Common myeloid progenitor, CD34-positive (primary cell): ENCODE measurements around the gene OR4D5.

Experiments
- CTCF ChIA-PET: fragments of 350-600 bp; sonication (Branson Sonifier 250); formaldehyde crosslinking; loops from one replicate; lab custom pipeline; 2021; ENCODE audit warnings: antibody characterized with exemption; lab: Charles Lee
- POLR2A ChIA-PET: fragments of 350-600 bp; sonication (Branson Sonifier 250); formaldehyde crosslinking; loops from one replicate; lab custom pipeline; 2021; ENCODE audit warnings: antibody characterized with exemption; lab: Charles Lee
- DNase-seq, 3 donors: peaks; one replicate each; pipeline versions ENCODE4 v3.0.0 to v3.0.0-alpha.2; 2013
- H3K27ac ChIP-seq, 2 experiments: 1 replicate in 1 of 2; 2 replicates in 1 of 2; pipeline ENCODE4 v1.7.0; 2013; ENCODE audit warnings: inconsistent platforms in 2 of 2, low read length in 2 of 2, mild to moderate bottlenecking in 2 of 2, low read depth in 1 of 2, moderate library complexity in 1 of 2; ENCODE audit not compliant: severe bottlenecking in 2 of 2, insufficient read depth in 1 of 2, poor library complexity in 1 of 2
- H3K27me3 ChIP-seq, 5 experiments: replicated peaks in 2 of 5; 1 replicate in 3 of 5; 2 replicates in 2 of 5; pipeline versions ENCODE4 v1.6.1 to v1.7.0; 2013; ENCODE audit warnings: low read length in 4 of 5, mild to moderate bottlenecking in 2 of 5, moderate library complexity in 2 of 5, inconsistent platforms in 1 of 5; ENCODE audit not compliant: insufficient read depth in 5 of 5, control insufficient read depth in 4 of 5
- H3K36me3 ChIP-seq, 4 experiments: 1 replicate in 2 of 4; 2 replicates in 2 of 4; pipeline versions ENCODE4 v1.6.1 to v1.7.0; 2013; ENCODE audit warnings: low read length in 3 of 4, control low read depth in 1 of 4, mild to moderate bottlenecking in 1 of 4; ENCODE audit not compliant: control insufficient read depth in 4 of 4, insufficient read depth in 4 of 4
- H3K4me1 ChIP-seq, 4 experiments: 1 replicate in 3 of 4; 2 replicates in 1 of 4; pipeline versions ENCODE4 v1.6.1 to v1.7.1; 2013; ENCODE audit warnings: low read length in 3 of 4, mild to moderate bottlenecking in 3 of 4, control low read depth in 1 of 4, inconsistent platforms in 1 of 4, moderate library complexity in 1 of 4; ENCODE audit not compliant: control insufficient read depth in 4 of 4, insufficient read depth in 4 of 4; ENCODE audit errors: control extremely low read depth in 1 of 4
- H3K4me3 ChIP-seq, 7 experiments: 1 replicate in 4 of 7; 2 replicates in 3 of 7; pipeline versions ENCODE4 v1.5.1 to v1.7.0; 2013; ENCODE audit warnings: mild to moderate bottlenecking in 7 of 7, low read length in 6 of 7, moderate library complexity in 6 of 7, inconsistent platforms in 2 of 7, low read depth in 2 of 7, control low read depth in 1 of 7; ENCODE audit not compliant: insufficient read depth in 4 of 7, control insufficient read depth in 1 of 7; ENCODE audit errors: extremely low read depth in 1 of 7
- H3K9me3 ChIP-seq, 5 experiments: 1 replicate in 4 of 5; 2 replicates in 1 of 5; pipeline versions ENCODE4 v1.6.1 to v1.7.1; 2013; ENCODE audit warnings: low read length in 4 of 5, mild to moderate bottlenecking in 2 of 5, inconsistent platforms in 1 of 5, low read depth in 1 of 5, moderate library complexity in 1 of 5; ENCODE audit not compliant: control insufficient read depth in 4 of 5, insufficient read depth in 2 of 5; ENCODE audit errors: control extremely low read depth in 1 of 5
- WGBS: methylation state at CpG from one replicate; pipeline ENCODE4 v1.1.5; 2013; ENCODE audit not compliant: insufficient coverage; 5-methylcytosine and 5-hydroxymethylcytosine counted together

OR4D5 gene

GRCh38 chr11:123920943-123921342 lies 18.5 kb upstream of the OR4D5 start:
- no peak overlapping the region for H3K27ac ChIP-seq
- no peaks in the 10 kb centered on the region for H3K36me3 ChIP-seq
- no peaks in the 10 kb centered on the region for H3K27me3 ChIP-seq
- DNase-seq: no peak
- 100% methylated on average over 2 of the region's 3 CpGs for WGBS
- H3K9me3 ChIP-seq: no peaks in the 10 kb centered on the region
- no peaks in the 10 kb centered on the region for H3K4me1 ChIP-seq
- H3K4me3 ChIP-seq: no peak overlapping the region
- ChIA-PET CTCF (no interaction called here), POLR2A (no interaction called here)

DNA sequence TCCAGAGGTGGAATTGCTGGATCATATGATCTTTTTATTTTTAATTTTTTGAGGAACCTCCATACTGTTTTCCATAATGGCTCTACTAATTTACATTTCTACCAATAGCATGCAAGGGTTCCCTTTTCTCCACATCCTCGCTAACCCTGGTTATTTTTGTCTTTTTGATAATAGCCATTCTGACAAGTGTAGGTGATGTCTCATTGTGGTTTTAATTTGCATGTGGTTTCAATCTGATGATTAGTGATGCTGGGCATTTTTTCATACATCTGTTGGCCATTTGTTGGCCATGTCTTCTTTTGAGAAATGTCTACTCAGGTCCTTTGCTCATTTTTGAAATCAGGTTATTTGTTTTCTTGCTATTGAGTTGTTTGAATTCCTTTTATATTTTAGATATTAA lies 15.4 kb upstream of the OR4D5 start:
- no peak overlapping the region for H3K4me3 ChIP-seq
- ChIA-PET POLR2A (no interaction called here), CTCF (no interaction called here)
- no CpG with 5 or more reads among the region's 1 CpG for WGBS
- DNase-seq: no peak
- H3K9me3 ChIP-seq: no peaks in the 10 kb centered on the region
- H3K27me3 ChIP-seq: peaks cover 0 to 1% (median 0%) of the 10 kb centered on the region in 5 experiments
- no peaks in the 10 kb centered on the region for H3K4me1 ChIP-seq
- H3K27ac ChIP-seq: no peak overlapping the region
- H3K36me3 ChIP-seq: no peaks in the 10 kb centered on the region

GRCh38 chr11:123942413-123942812 lies 3.0 kb downstream of the OR4D5 start:
- H3K27ac ChIP-seq: no peak overlapping the region
- ChIA-PET POLR2A (no interaction called here), CTCF (no interaction called here)
- H3K27me3 ChIP-seq: no peaks in the 10 kb centered on the region
- no peak for DNase-seq
- no peak overlapping the region for H3K4me3 ChIP-seq
- H3K36me3 ChIP-seq: no peaks in the 10 kb centered on the region
- no peaks in the 10 kb centered on the region for H3K4me1 ChIP-seq
- WGBS: no CpG with 5 or more reads among the region's 4 CpGs
- peaks cover 0 to 2% (median 0%) of the 10 kb centered on the region in 5 experiments for H3K9me3 ChIP-seq

DNA sequence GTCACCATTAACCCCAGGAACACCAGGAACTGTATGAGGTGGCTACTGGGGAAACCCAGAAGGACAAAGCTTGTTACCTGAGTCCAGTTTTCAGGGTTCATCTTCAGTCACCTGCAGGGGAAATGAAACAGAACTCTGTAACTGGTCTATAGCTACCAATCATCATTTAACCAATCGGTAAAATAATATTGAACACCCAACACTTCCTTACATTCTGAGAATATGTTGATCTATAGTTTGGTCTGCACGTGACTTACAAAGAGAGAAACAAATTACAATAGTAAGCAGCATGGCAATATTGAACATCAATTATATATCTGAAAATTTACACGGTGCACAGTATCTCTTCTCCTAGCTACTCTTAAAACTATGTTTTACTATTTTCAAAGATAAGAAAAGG lies 4.3 kb downstream of the OR4D5 start, which contains the start of gene OR6T1:
OR6T1 (minus strand) TSS at position 101 of the 400 bp plus-strand sequence; CDS start at position 101, 0 bp downstream.
- Histone ChIP-seq H3K4me3 (no peak within 1 kb of the TSS), H3K36me3 (no peaks in the 10 kb centered on the region), H3K4me1 (no peaks in the 10 kb centered on the region), H3K9me3 (peaks cover 0 to 2% (median 0%) of the 10 kb centered on the region in 5 experiments), H3K27ac (no peak within 1 kb of the TSS), H3K27me3 (no peaks in the 10 kb centered on the region)
- no peak for DNase-seq
- WGBS: no CpG with 5 or more reads among the region's 3 CpGs
- CTCF ChIA-PET: no interaction called here
- POLR2A ChIA-PET: no interaction called here

DNA sequence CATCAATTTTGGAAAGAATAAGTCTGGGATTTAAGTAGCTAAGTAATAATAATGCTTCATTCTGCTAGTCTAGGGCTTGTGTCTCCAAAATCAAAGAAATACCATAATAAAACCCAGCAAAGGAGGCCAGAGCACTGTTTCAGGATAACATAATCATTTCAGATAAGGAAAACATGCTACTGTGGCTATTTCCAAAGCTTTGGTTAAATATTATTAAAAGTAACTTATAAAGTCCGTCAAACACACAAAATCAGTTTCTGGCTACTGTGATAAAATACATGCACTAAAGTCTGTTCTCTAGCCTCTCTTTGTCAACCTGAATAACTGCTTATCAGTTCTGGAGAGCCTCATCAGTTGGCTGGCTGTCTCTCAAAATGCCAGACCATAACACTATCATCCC lies 5.7 kb downstream of the OR4D5 start:
- 88% methylated on average over 1 of the region's 1 CpG for WGBS
- Histone ChIP-seq H3K9me3 (no peaks in the 10 kb centered on the region), H3K27ac (no peak overlapping the region), H3K36me3 (no peaks in the 10 kb centered on the region), H3K4me1 (no peaks in the 10 kb centered on the region), H3K27me3 (no peaks in the 10 kb centered on the region), H3K4me3 (no peak overlapping the region)
- POLR2A ChIA-PET: no interaction called here
- no peak for DNase-seq
- CTCF ChIA-PET: no interaction called here

DNA sequence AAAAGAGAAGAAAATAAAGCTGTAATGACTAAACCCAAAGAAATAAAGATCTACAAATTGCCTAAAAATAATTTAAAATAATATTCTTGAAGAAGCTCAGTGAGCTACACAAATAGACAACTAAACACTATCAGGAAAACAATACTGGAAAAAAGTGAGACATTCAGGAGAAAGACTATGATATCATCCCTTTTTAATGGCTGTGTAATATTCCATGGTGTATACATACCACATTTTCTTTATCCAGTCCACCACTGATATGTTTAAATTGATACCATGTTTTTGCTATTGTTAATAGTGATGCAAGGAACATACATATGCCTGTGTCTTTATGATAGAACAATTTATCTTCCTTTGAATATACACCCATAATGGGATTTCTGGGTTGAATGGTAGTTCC lies 17.3 kb downstream of the OR4D5 start:
- Histone ChIP-seq H3K27ac (no peak overlapping the region), H3K36me3 (no peaks in the 10 kb centered on the region), H3K9me3 (no peaks in the 10 kb centered on the region), H3K4me3 (no peak overlapping the region), H3K27me3 (no peaks in the 10 kb centered on the region), H3K4me1 (no peaks in the 10 kb centered on the region)
- CTCF ChIA-PET: no interaction called here
- DNase-seq: no peak
- POLR2A ChIA-PET: no interaction called here

DNA sequence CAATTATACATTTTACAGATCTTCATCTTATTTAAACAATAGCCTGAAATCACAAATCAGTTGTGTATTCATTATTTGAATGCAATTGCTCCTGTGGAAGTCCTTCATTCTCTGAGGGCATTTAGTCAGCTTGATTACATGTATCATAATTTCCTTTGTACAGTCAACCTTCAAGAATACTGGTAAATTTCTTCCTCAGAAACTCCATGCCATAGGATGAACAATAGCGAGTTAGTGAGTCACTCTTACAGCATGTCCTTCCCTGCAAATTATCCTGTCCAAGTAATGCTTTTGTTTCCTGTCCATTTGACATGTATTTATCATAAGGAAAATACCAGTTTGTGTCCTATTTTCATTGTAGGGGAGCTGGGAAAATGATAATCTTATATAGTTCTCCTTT lies 34.4 kb downstream of the OR4D5 start:
- POLR2A ChIA-PET: no interaction called here
- WGBS: no CpG with 5 or more reads among the region's 1 CpG
- CTCF ChIA-PET: no interaction called here
- DNase-seq: no peak
- no peaks in the 10 kb centered on the region for H3K4me1 ChIP-seq
- peaks cover 0 to 3% (median 0%) of the 10 kb centered on the region in 5 experiments for H3K27me3 ChIP-seq
- H3K27ac ChIP-seq: no peak overlapping the region
- H3K4me3 ChIP-seq: no peak overlapping the region
- no peaks in the 10 kb centered on the region for H3K9me3 ChIP-seq
- no peaks in the 10 kb centered on the region for H3K36me3 ChIP-seq
